Fibroblast of lung (primary cell): ENCODE measurements around the gene CPT1A.

Source experiments
- CTCF ChIP-seq, 2 donors: IDR thresholded peaks in 1 of 2; conservative IDR thresholded peaks in 1 of 2; 1 replicate in 1 of 2; 2 replicates in 1 of 2; pipeline ENCODE4 v1.5.1; 2011 to 2012; ENCODE audit warnings: low read length in 2 of 2, control low read depth in 1 of 2, inconsistent platforms in 1 of 2, low read depth in 1 of 2, mild to moderate bottlenecking in 1 of 2
- EZH2 ChIP-seq: IDR thresholded peaks from 2 replicates; pipeline ENCODE4 v1.5.1; 2012; ENCODE audit warnings: low read length, control low read depth, mild to moderate bottlenecking; ENCODE audit errors: missing control alignments

- TF ChIP-seq EZH2, result no peak
- TF ChIP-seq CTCF (conservative IDR thresholded peaks at IDR 0.05 in 1 of 2, IDR thresholded peaks at IDR 0.05 in 1 of 2; ENCODE audit: low read depth in 1 of 2, low read length in 2 of 2), result no peak
These were observed 119.6 kb downstream of the CPT1A start for GRCh38 chr11:68722143-68722542.
